ENCODE data around the gene ARGLU1.

ARGLU1 gene

GRCh38 chr13:106507560-106508274 is 60.2 kb downstream of the ARGLU1 start:
- H3K27ac ChIP-seq, result no peak overlapping the region
- no peaks in the 10 kb centered on the region for H3K27me3 ChIP-seq (ENCODE audit: control insufficient read depth, insufficient read depth, low read length)
- H3K9ac ChIP-seq, result no peak overlapping the region
- TF ChIP-seq, protein P1, sequence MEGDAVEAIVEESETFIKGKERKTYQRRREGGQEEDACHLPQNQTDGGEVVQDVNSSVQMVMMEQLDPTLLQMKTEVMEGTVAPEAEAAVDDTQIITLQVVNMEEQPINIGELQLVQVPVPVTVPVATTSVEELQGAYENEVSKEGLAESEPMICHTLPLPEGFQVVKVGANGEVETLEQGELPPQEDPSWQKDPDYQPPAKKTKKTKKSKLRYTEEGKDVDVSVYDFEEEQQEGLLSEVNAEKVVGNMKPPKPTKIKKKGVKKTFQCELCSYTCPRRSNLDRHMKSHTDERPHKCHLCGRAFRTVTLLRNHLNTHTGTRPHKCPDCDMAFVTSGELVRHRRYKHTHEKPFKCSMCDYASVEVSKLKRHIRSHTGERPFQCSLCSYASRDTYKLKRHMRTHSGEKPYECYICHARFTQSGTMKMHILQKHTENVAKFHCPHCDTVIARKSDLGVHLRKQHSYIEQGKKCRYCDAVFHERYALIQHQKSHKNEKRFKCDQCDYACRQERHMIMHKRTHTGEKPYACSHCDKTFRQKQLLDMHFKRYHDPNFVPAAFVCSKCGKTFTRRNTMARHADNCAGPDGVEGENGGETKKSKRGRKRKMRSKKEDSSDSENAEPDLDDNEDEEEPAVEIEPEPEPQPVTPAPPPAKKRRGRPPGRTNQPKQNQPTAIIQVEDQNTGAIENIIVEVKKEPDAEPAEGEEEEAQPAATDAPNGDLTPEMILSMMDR (IDR thresholded peaks at IDR 0.05), result no peak
- no peak overlapping the region for H2AFZ ChIP-seq
- H3K4me3 ChIP-seq (ENCODE audit: low read depth, low read length), result no peak overlapping the region
- no peaks in the 10 kb centered on the region for H3K36me3 ChIP-seq (ENCODE audit: control insufficient read depth, insufficient read depth, low read length)
- H3K4me2 ChIP-seq (ENCODE audit: low read length), result no peak overlapping the region
- H3K9me3 ChIP-seq (ENCODE audit: control insufficient read depth, low read length), result no peaks in the 10 kb centered on the region
- H3K4me1 ChIP-seq, result no peaks in the 10 kb centered on the region
- no peaks in the 10 kb centered on the region for H3K79me2 ChIP-seq

DNA sequence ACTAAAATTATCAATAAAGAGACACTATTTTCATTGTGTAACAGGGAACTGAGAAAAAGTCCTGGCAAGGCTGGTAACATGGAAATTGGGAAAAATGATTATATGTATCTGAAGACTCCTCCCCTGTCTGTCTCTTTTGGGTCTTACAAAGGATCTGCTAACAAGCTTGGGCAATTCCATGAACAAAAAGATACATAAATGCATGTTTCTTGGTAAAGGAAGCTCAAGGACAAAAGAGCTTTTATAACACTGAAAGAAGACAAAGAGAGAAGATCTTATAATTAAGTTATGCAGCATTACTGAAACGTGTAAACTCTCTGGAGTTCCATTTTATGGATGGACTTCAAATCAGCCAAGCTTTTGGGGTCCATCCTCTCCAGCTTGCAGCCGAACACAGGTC is 61.7 kb downstream of the ARGLU1 start:
- H3K27me3 ChIP-seq (ENCODE audit: control insufficient read depth, insufficient read depth, low read length), result no peaks in the 10 kb centered on the region
- H3K4me1 ChIP-seq, result no peaks in the 10 kb centered on the region
- no peaks in the 10 kb centered on the region for H3K9me3 ChIP-seq (ENCODE audit: control insufficient read depth, low read length)
- H3K4me2 ChIP-seq (ENCODE audit: low read length), result no peak overlapping the region
- no peak overlapping the region for H2AFZ ChIP-seq
- H3K4me3 ChIP-seq (ENCODE audit: low read depth, low read length), result no peak overlapping the region
- H3K9ac ChIP-seq, result no peak overlapping the region
- no peak overlapping the region for H3K27ac ChIP-seq
- TF ChIP-seq, protein P1 (IDR thresholded peaks at IDR 0.05), result no peak
- no peaks in the 10 kb centered on the region for H3K79me2 ChIP-seq
- H3K36me3 ChIP-seq (ENCODE audit: control insufficient read depth, insufficient read depth, low read length), result no peaks in the 10 kb centered on the region

DNA sequence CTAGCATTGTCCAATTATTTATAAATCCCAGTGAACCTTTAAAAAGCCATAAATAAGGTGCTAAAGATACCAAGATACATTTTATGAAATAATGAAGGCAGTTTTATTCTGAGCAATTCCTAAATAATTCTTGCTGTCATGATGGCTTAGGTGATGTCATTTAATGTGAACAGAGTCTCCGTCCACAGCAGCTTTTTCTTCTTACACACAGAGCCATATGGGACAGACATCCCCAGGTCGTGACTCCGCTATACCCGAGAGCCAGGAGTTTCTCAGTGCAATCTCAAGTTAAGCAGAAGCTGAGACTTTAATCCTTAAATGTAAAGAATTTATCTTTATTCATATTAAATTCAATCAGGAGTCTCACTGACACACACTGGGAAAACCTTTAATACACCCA is 62.2 kb downstream of the ARGLU1 start:
- H3K4me3 ChIP-seq (ENCODE audit: low read depth, low read length), result no peak overlapping the region
- H3K27me3 ChIP-seq (ENCODE audit: control insufficient read depth, insufficient read depth, low read length), result no peaks in the 10 kb centered on the region
- TF ChIP-seq, protein P1 (IDR thresholded peaks at IDR 0.05), result no peak
- H2AFZ ChIP-seq, result no peak overlapping the region
- H3K9ac ChIP-seq, result no peak overlapping the region
- no peak overlapping the region for H3K4me2 ChIP-seq (ENCODE audit: low read length)
- no peaks in the 10 kb centered on the region for H3K79me2 ChIP-seq
- no peaks in the 10 kb centered on the region for H3K4me1 ChIP-seq
- H3K9me3 ChIP-seq (ENCODE audit: control insufficient read depth, low read length), result no peaks in the 10 kb centered on the region
- H3K36me3 ChIP-seq (ENCODE audit: control insufficient read depth, insufficient read depth, low read length), result no peaks in the 10 kb centered on the region
- H3K27ac ChIP-seq, result no peak overlapping the region

DNA sequence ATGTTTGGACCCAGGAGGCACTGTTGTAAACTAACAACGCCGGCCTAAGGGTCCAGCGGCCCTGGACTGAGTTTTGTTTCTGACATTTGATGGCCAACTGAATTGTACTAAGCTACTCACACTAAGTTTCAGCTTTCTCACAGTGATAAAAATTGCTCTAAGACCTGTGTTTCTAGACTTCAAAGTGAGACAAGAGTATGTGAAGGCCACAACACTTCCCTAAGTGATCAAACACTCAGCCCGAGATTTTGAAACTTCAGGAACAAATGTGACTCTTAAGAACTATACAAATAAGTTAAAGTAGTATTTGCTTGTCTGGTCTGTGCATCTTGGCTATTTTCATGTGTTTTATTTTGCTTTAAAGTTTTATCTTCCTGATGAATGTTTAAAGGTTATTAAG is 62.6 kb downstream of the ARGLU1 start:
- Histone ChIP-seq H3K9me3 (ENCODE audit: control insufficient read depth, low read length) (no peaks in the 10 kb centered on the region), H3K27me3 (ENCODE audit: control insufficient read depth, insufficient read depth, low read length) (no peaks in the 10 kb centered on the region), H3K27ac (no peak overlapping the region), H3K4me3 (ENCODE audit: low read depth, low read length) (no peak overlapping the region), H2AFZ (no peak overlapping the region), H3K4me1 (no peaks in the 10 kb centered on the region), H3K36me3 (ENCODE audit: control insufficient read depth, insufficient read depth, low read length) (no peaks in the 10 kb centered on the region), H3K79me2 (no peaks in the 10 kb centered on the region), H3K4me2 (ENCODE audit: low read length) (no peak overlapping the region), H3K9ac (no peak overlapping the region)
- TF ChIP-seq, protein P1 (IDR thresholded peaks at IDR 0.05), result no peak
